ENCODE results near the gene XRRA1. TPM values are rescaled to one million over a fixed set of nuclear protein-coding genes. Genes with fewer than 3 reads are reported as not detected.

Gene XRRA1
- total RNA-seq, 1 experiment from 2014 or later = 11.9 TPM

GRCh38 chr11:74824285-74824982, 124.5 kb downstream of the XRRA1 start:
- peaks cover 6% of the 10 kb centered on the region for H3K4me1 ChIP-seq
- peaks cover 14% of the 10 kb centered on the region for H3K36me3 ChIP-seq (ENCODE audit: control insufficient read depth, insufficient read depth, low read length)
- H3K27ac Mint-ChIP-seq (ENCODE audit: unreplicated experiment) = no peak overlapping the region
- peaks cover 29% of the 10 kb centered on the region for H3K9me3 Mint-ChIP-seq (ENCODE audit: unreplicated experiment)
- H3K4me3 Mint-ChIP-seq (ENCODE audit: unreplicated experiment) = no peak overlapping the region
- intact Hi-C loops (cut with micrococcal nuclease; ENCODE audit: unreplicated experiment) = no loop called here
- H3K36me3 Mint-ChIP-seq (ENCODE audit: insufficient read depth, unreplicated experiment) = peaks cover 80% of the 10 kb centered on the region
- ChIA-PET POLR2A (no interaction called here), CTCF (no interaction called here)
- peaks cover 39% of the 10 kb centered on the region for H3K9me3 ChIP-seq
- H3K4me1 Mint-ChIP-seq (ENCODE audit: low read depth, unreplicated experiment) = peaks cover 10% of the 10 kb centered on the region
- BruUV-seq (replicated peaks) = no TSS peak
- no peak overlapping the region for H3K4me3 ChIP-seq (ENCODE audit: low read depth, low read length)
- H3K27me3 Mint-ChIP-seq (ENCODE audit: insufficient read depth, unreplicated experiment) = no peaks in the 10 kb centered on the region
- H3K27me3 ChIP-seq (replicated peaks; ENCODE audit: control insufficient read depth, insufficient read depth, low read length) = no peaks in the 10 kb centered on the region
- DNase-seq = no peak
- TF ChIP-seq CTCF (IDR thresholded peaks at IDR 0.05; ENCODE audit: insufficient read depth in 1 of 2, low read depth in 1 of 2, low read length in 1 of 2, severe bottlenecking in 1 of 2, unreplicated experiment in 1 of 2) = no peak

GRCh38 chr11:74822170-74822569, 126.7 kb downstream of the XRRA1 start:
- intact Hi-C loops (cut with micrococcal nuclease; ENCODE audit: unreplicated experiment) = no loop called here
- no peaks in the 10 kb centered on the region for H3K27me3 Mint-ChIP-seq (ENCODE audit: insufficient read depth, unreplicated experiment)
- ChIA-PET CTCF (no interaction called here), POLR2A (no interaction called here)
- Histone ChIP-seq H3K9me3 (peaks cover 34% of the 10 kb centered on the region), H3K36me3 (ENCODE audit: control insufficient read depth, insufficient read depth, low read length) (peaks cover 14% of the 10 kb centered on the region), H3K4me3 (ENCODE audit: low read depth, low read length) (no peak overlapping the region), H3K27me3 (replicated peaks; ENCODE audit: control insufficient read depth, insufficient read depth, low read length) (no peaks in the 10 kb centered on the region), H3K4me1 (peaks cover 16% of the 10 kb centered on the region)
- H3K9me3 Mint-ChIP-seq (ENCODE audit: unreplicated experiment) = peaks cover 48% of the 10 kb centered on the region
- no peak for DNase-seq
- peaks cover 70% of the 10 kb centered on the region for H3K36me3 Mint-ChIP-seq (ENCODE audit: insufficient read depth, unreplicated experiment)
- no peak overlapping the region for H3K4me3 Mint-ChIP-seq (ENCODE audit: unreplicated experiment)
- H3K4me1 Mint-ChIP-seq (ENCODE audit: low read depth, unreplicated experiment) = peaks cover 27% of the 10 kb centered on the region
- H3K27ac Mint-ChIP-seq (ENCODE audit: unreplicated experiment) = no peak overlapping the region
- BruUV-seq (replicated peaks) = no TSS peak
- TF ChIP-seq CTCF (IDR thresholded peaks at IDR 0.05; ENCODE audit: insufficient read depth in 1 of 2, low read depth in 1 of 2, low read length in 1 of 2, severe bottlenecking in 1 of 2, unreplicated experiment in 1 of 2) = no peak

- H3K9me3 ChIP-seq = peaks cover 20% of the 10 kb centered on the region
- Mint-ChIP-seq H3K27me3 (ENCODE audit: insufficient read depth, unreplicated experiment) (no peaks in the 10 kb centered on the region), H3K9me3 (ENCODE audit: unreplicated experiment) (peaks cover 43% of the 10 kb centered on the region), H3K4me3 (ENCODE audit: unreplicated experiment) (no peak overlapping the region), H3K36me3 (ENCODE audit: insufficient read depth, unreplicated experiment) (peaks cover 67% of the 10 kb centered on the region), H3K27ac (ENCODE audit: unreplicated experiment) (peak overlapping the region; percentile 51), H3K4me1 (ENCODE audit: low read depth, unreplicated experiment) (peaks cover 37% of the 10 kb centered on the region)
- no peak overlapping the region for H3K4me3 ChIP-seq (ENCODE audit: low read depth, low read length)
- CTCF ChIA-PET = interaction anchor here (0.6 kb wide), 1 partner anchor 1305 kb away, joined by 6 read pairs; no protein-coding TSS in a partner anchor
- intact Hi-C loops (cut with micrococcal nuclease; ENCODE audit: unreplicated experiment) = no loop called here
- H3K36me3 ChIP-seq (ENCODE audit: control insufficient read depth, insufficient read depth, low read length) = peaks cover 2% of the 10 kb centered on the region
- BruUV-seq (replicated peaks) = no TSS peak
- peaks cover 28% of the 10 kb centered on the region for H3K4me1 ChIP-seq
- DNase-seq = no peak
- no peaks in the 10 kb centered on the region for H3K27me3 ChIP-seq (replicated peaks; ENCODE audit: control insufficient read depth, insufficient read depth, low read length)
- TF ChIP-seq CTCF (IDR thresholded peaks at IDR 0.05; ENCODE audit: insufficient read depth in 1 of 2, low read depth in 1 of 2, low read length in 1 of 2, severe bottlenecking in 1 of 2, unreplicated experiment in 1 of 2) = no peak
- POLR2A ChIA-PET = no interaction called here
These were observed 128.1 kb downstream of the XRRA1 start for GRCh38 chr11:74820763-74821162.
